Smooth muscle cell (in vitro differentiated cells): ENCODE measurements around the gene PLEKHA6. TPM values are rescaled to one million over a fixed set of nuclear protein-coding genes. Genes with fewer than 3 reads are reported as not detected.

Source experiments
- DNase-seq: peaks from one replicate; lab custom pipeline; 2025; ENCODE audit not compliant: unreplicated experiment; lab: John Stamatoyannopoulos, UW
- H2AFZ ChIP-seq: fragments of 200-600 bp; sonication (generic); 2 replicates; pipeline ENCODE4 v1.6.0; 2016; ENCODE audit warnings: antibody characterized with exemption, low read depth, mild to moderate bottlenecking
- H3F3A ChIP-seq: fragments of 200-600 bp; sonication (generic); 2 replicates; pipeline ENCODE4 v1.6.0; 2017; ENCODE audit warnings: antibody characterized with exemption, low read depth
- H3K27ac ChIP-seq: fragments of 200-600 bp; sonication (generic); 2 replicates; pipeline ENCODE4 v1.5.1; 2016; ENCODE audit warnings: low read depth, mild to moderate bottlenecking
- H3K27me3 ChIP-seq: fragments of 200-600 bp; sonication (generic); 2 replicates; pipeline ENCODE4 v1.6.1; 2016; ENCODE audit warnings: low read depth, mild to moderate bottlenecking
- H3K36me3 ChIP-seq: fragments of 200-600 bp; sonication (generic); 2 replicates; pipeline ENCODE4 v1.5.1; 2016; ENCODE audit warnings: low read depth
- H3K4me1 ChIP-seq: fragments of 200-600 bp; sonication (generic); 2 replicates; pipeline ENCODE4 v1.5.1; 2016; ENCODE audit warnings: low read depth
- H3K4me2 ChIP-seq: fragments of 200-600 bp; sonication (generic); 2 replicates; pipeline ENCODE4 v1.6.0; 2016; ENCODE audit warnings: mild to moderate bottlenecking
- H3K4me3 ChIP-seq: fragments of 200-600 bp; sonication (generic); 2 replicates; pipeline ENCODE4 v1.5.1; 2016; ENCODE audit warnings: mild to moderate bottlenecking
- H3K79me2 ChIP-seq: fragments of 200-600 bp; sonication (generic); 2 replicates; pipeline ENCODE4 v1.6.0; 2016; ENCODE audit warnings: low read depth, mild to moderate bottlenecking
- H3K9ac ChIP-seq: fragments of 200-600 bp; sonication (generic); 2 replicates; pipeline ENCODE4 v1.6.0; 2016; ENCODE audit warnings: low read depth
- H3K9me3 ChIP-seq: fragments of 200-600 bp; sonication (generic); replicated peaks from 2 replicates; pipeline ENCODE4 v1.5.1; 2016; ENCODE audit warnings: low read depth
- H4K20me1 ChIP-seq: fragments of 200-600 bp; sonication (generic); 2 replicates; pipeline ENCODE4 v1.6.0; 2016; ENCODE audit warnings: low read depth
- CTCF ChIP-seq: fragments of 200-600 bp; sonication (generic); IDR thresholded peaks from 2 replicates; pipeline ENCODE4 v1.5.1; 2017; ENCODE audit warnings: borderline replicate concordance, mild to moderate bottlenecking, antibody characterized with exemption; ENCODE audit not compliant: insufficient read depth, poor library complexity, severe bottlenecking
- WGBS: methylation state at CpG from one replicate; pipeline ENCODE4 v1.1.7; 2016; ENCODE audit warnings: low lambda C conversion rate; 5-methylcytosine and 5-hydroxymethylcytosine counted together
- polyA plus RNA-seq: library from polyadenylated mRNA; unstranded; fragments of >200 nt; fragmentation: Nextera tagmentation; extraction: Ambion mirVana; gene quantifications from 2 replicates; pipeline ENCODE4 v1.2.1, GENCODE V29; 2016
- total RNA-seq: library from RNA; depleted of rRNA; stranded (reverse); fragments of >200 nt; gene quantifications from 2 replicates; pipeline ENCODE4 v1.2.3, GENCODE V29; 2014

PLEKHA6 gene
- total and polyA plus RNA-seq, 2 experiments from 2014 or later: 0.45 to 0.85 TPM

- Histone ChIP-seq H4K20me1 (peaks cover 5% of the 10 kb centered on the region), H3K9ac (no peak overlapping the region), H3K79me2 (no peaks in the 10 kb centered on the region), H3K36me3 (no peaks in the 10 kb centered on the region), H3K4me1 (peaks cover 25% of the 10 kb centered on the region), H3K27ac (no peak overlapping the region), H3K9me3 (no peaks in the 10 kb centered on the region), H3K4me3 (no peak overlapping the region), H3F3A (peaks cover 15% of the 10 kb centered on the region), H3K4me2 (no peak overlapping the region), H3K27me3 (no peaks in the 10 kb centered on the region), H2AFZ (no peak overlapping the region)
- TF ChIP-seq CTCF: peak; percentile 77
- no peak for DNase-seq
- WGBS: 55% methylated on average over 7 of the region's 7 CpGs
Measured at GRCh38 chr1:204258213-204259115, 101.3 kb downstream of the PLEKHA6 start.

GRCh38 chr1:204257446-204257845, 102.3 kb downstream of the PLEKHA6 start:
- WGBS: 98% methylated on average over 23 of the region's 24 CpGs
- Histone ChIP-seq H2AFZ (no peak overlapping the region), H3F3A (peaks cover 7% of the 10 kb centered on the region), H3K9ac (no peak overlapping the region), H3K36me3 (no peaks in the 10 kb centered on the region), H3K27me3 (no peaks in the 10 kb centered on the region), H3K79me2 (no peaks in the 10 kb centered on the region), H3K27ac (no peak overlapping the region), H4K20me1 (peaks cover 3% of the 10 kb centered on the region), H3K4me3 (no peak overlapping the region), H3K9me3 (no peaks in the 10 kb centered on the region), H3K4me2 (no peak overlapping the region), H3K4me1 (peaks cover 15% of the 10 kb centered on the region)
- no peak for DNase-seq
- TF ChIP-seq CTCF: no peak

GRCh38 chr1:204256531-204256930, 103.2 kb downstream of the PLEKHA6 start:
- H3K79me2 ChIP-seq: no peaks in the 10 kb centered on the region
- no peak overlapping the region for H3K27ac ChIP-seq
- H3K4me1 ChIP-seq: peaks cover 14% of the 10 kb centered on the region
- H3K36me3 ChIP-seq: no peaks in the 10 kb centered on the region
- no peak overlapping the region for H3K4me3 ChIP-seq
- no peaks in the 10 kb centered on the region for H3K27me3 ChIP-seq
- TF ChIP-seq CTCF: no peak
- H3K4me2 ChIP-seq: no peak overlapping the region
- no peaks in the 10 kb centered on the region for H3K9me3 ChIP-seq
- no peak overlapping the region for H2AFZ ChIP-seq
- peaks cover 6% of the 10 kb centered on the region for H3F3A ChIP-seq
- no peak for DNase-seq
- H4K20me1 ChIP-seq: no peaks in the 10 kb centered on the region
- H3K9ac ChIP-seq: no peak overlapping the region
- WGBS: 92% methylated on average over 9 of the region's 10 CpGs
